8988T (cell line): ENCODE data around the gene GOLGA6L10.
"Not testable (repeated sequence)": the region's sequence is repeated elsewhere in the genome, so short reads cannot be mapped to it uniquely, and the experiment has no call there.

ENCODE experiments used
- DNase-seq: peaks from one replicate; pipeline ENCODE4 v3.0.0; 2011

Gene GOLGA6L10, protein sequence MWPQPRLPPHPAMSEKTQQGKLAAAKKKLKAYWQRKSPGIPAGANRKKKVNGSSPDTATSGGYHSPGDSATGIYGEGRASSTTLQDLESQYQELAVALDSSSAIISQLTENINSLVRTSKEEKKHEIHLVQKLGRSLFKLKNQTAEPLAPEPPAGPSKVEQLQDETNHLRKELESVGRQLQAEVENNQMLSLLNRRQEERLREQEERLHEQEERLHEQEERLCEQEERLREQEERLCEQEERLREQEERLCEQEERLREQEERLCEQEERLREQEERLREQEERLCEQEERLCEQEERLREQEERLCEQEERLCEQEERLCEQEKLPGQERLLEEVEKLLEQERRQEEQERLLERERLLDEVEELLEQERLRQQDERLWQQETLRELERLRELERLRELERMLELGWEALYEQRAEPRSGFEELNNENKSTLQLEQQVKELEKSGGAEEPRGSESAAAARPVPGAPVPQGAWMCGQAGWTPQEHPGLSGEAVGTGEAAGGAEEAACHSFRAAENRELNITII

DNA sequence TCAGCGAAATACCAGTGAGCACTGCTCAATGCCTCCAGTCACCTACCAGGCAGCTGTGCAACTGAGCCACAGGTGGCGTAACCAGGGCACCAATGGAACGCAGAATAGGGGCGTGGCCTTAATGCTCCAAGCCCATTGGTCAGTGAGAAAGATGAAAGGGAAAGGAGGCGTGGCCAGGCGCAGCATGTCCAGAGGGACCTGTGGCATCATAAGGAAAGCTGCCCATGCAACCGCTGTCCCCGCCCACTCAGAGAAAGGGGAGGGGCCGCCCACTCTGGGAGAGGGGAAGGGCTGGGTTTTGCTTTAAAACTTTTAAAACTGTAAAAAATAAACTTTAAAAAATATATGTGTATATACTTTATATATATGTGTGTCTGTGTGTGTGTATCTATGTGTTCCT lies at the start of gene GOLGA6L10:
TSS of gene GOLGA6L10 (minus strand) at position 101 of the 400 bp plus-strand sequence. CDS start at position 1, 100 bp downstream.
- not testable (repeated sequence) for DNase-seq

DNA sequence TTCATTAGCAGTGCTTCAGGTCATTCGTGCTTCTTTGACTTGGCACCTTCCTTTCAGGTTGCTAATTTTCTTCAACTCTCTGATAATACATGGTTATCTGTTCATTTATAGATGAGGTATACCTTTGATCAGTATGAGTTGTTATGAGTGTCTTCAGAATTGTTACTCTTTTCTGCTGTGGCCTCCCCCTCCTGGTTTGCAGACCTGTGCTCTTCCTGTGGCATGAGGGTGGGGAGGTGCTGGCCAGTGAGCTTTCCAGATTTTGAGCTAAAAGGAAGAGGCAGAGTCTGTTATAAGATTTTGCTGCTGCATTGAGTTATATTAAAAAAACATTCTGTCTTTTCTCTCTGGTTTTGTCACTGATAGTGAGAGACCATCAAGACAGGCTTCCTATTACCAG lies 49.5 kb upstream of the GOLGA6L10 start:
- DNase-seq = no peak

GRCh38 chr15:82397817-82398216 lies 48.5 kb upstream of the GOLGA6L10 start:
- DNase-seq = no peak

GRCh38 chr15:82395788-82396187 lies 46.5 kb upstream of the GOLGA6L10 start:
- not testable (repeated sequence) for DNase-seq

GRCh38 chr15:82393671-82394070 lies 44.4 kb upstream of the GOLGA6L10 start:
- DNase-seq = no peak

DNA sequence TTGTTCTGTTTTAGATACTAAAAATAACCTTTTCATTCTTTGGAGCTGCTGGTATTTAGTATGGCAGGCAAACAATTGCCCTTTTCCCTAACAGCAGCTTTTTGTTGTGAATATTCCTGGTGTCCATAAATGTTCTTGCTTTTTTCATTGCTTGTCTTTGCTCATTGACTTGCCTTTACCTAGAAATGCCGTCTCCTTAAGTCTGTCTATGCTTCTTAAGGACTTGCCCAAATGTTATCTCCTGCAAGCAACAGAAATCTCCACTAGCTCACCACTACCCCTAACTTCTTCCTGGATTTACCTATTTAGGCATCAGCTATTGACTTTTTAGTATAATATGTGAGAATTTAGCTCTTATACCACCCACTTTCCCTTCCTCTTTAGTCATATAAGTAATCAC lies 42.8 kb upstream of the GOLGA6L10 start:
- DNase-seq = not testable (repeated sequence)

GRCh38 chr15:82390152-82390551 lies 40.9 kb upstream of the GOLGA6L10 start:
- DNase-seq = not testable (repeated sequence)

- not testable (repeated sequence) for DNase-seq
Observed at GRCh38 chr15:82387209-82387608, 37.9 kb upstream of the GOLGA6L10 start.

DNA sequence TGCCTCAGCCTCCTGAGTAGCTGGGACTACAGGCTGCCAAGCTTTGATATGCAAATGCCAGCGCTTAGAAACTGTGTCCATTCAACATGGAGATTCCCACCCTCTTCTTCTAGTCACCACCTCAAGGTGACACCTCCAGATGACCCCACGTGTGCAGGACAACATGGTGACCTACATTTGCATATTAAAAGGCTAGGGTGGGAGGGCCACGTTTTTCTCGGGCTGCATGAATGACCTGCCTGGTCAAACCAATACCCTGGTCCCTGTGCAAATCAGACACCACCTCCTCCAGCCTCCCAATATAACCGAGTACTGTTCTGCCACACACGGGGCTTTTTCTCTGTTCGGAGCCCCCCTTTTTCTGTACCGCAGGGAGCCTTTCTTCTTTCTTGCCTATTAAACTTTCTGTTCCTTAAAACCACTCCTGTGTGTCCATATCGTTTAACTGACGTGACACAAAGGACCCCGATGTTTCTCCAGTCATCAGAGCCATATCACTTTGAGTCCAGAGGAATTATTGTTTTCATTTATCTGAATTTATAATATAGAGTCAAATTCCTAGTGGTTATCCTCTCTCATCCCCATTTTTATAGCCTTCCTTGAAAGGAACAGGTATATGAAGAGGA lies 32.2 kb upstream of the GOLGA6L10 start:
- DNase-seq = not testable (repeated sequence)

GRCh38 chr15:82379552-82379951 lies 30.3 kb upstream of the GOLGA6L10 start:
- not testable (repeated sequence) for DNase-seq

GRCh38 chr15:82373661-82374060 lies 24.4 kb upstream of the GOLGA6L10 start:
- not testable (repeated sequence) for DNase-seq

- no peak for DNase-seq
Observed at GRCh38 chr15:82371656-82372055, 22.4 kb upstream of the GOLGA6L10 start.

DNA sequence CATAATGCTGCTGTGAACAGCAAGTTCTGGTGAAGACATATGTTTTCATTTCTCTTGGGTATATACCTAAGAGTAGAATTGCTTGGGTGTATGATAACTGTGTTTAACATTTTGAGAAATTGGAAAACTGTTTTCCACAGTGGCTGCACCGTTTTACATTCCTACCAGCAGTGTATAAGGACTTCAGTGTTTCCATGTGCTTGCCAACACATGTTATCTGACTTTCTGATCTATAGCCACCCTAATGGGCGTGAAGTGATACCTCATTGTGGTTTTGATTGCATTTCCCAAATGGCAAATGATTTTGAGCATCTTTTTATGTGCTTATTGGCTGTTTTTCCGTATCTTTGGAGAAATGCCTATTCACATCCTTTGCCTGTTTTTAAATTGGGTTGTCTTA lies 18.5 kb upstream of the GOLGA6L10 start:
- DNase-seq = not testable (repeated sequence)

GRCh38 chr15:82365692-82366323 lies 16.5 kb upstream of the GOLGA6L10 start:
- DNase-seq = not testable (repeated sequence)

DNA sequence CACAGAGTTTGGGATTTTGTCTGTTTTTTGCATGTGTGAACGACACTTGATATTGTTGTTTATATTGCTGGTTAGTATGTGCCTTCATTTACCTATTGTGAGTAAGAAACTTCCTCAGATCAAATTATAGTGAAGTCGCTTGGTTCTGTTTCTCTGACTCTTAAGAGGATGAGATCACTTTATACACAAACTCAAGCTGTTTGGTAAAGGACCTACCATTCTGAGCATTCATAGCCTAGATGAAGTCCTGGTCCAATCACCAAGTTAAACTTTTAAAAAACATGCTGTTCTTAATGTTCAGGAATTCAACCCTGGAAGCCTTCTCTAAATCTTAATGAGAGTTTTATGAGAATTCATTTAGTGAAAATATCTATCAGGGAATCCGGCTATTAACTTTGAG lies 15.3 kb upstream of the GOLGA6L10 start:
- DNase-seq = not testable (repeated sequence)

DNA sequence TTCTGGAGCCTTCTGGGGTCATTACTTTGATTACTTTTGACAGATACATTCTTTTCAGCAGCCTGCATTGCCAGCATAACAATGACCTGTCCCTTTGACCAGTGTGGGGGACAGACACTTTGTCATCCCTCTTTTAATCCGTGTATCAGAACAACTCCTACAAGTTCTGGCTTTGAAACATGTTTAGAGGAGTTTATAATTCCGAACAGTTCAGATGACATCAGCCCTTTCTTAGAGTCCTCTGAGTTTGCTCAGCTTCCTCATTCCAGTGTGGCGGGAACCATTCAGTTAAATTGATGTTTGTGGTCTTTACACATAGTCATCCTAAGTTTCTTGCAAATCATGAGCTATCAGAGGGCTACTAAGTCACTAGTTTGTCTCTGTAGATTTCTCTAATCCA lies 13.5 kb upstream of the GOLGA6L10 start:
- DNase-seq = not testable (repeated sequence)

- DNase-seq = not testable (repeated sequence)
Observed at GRCh38 chr15:82360618-82361017, 11.3 kb upstream of the GOLGA6L10 start.

- DNase-seq = not testable (repeated sequence)
Observed at GRCh38 chr15:82355055-82355454, 5.8 kb upstream of the GOLGA6L10 start.

- DNase-seq = not testable (repeated sequence)
Observed at GRCh38 chr15:82354546-82354945, 5.3 kb upstream of the GOLGA6L10 start.

GRCh38 chr15:82347645-82348044 lies 1.6 kb downstream of the GOLGA6L10 start:
- DNase-seq = not testable (repeated sequence)

DNA sequence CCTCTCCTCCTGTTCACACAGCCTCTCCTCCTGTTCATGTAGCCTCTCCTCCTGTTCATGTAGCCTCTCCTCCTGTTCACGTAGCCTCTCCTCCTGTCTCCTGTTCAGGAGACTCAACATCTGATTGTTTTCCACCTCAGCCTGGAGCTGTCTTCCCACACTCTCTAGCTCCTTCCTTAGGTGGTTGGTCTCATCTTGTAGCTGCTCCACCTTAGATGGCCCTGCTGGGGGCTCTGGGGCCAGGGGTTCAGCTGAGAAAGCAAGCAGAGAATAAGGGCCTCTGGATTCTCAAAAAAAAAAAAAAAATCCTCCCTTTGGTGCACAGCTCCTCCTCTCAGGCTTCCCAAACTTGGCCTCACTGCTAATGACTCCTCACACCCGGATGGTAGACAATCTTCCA lies 4.1 kb downstream of the GOLGA6L10 start:
- DNase-seq = not testable (repeated sequence)

- not testable (repeated sequence) for DNase-seq
Observed at GRCh38 chr15:82344421-82344820, 4.9 kb downstream of the GOLGA6L10 start.

GRCh38 chr15:82343851-82344250 lies 5.4 kb downstream of the GOLGA6L10 start:
- DNase-seq = not testable (repeated sequence)
